Activated CD4-positive, alpha-beta T cell treated with anti-CD3 and anti-CD28 coated beads for 4 hours (primary cell): ENCODE measurements around the gene KIAA1549.

Experiments used
- DNase-seq, 2 donors: peaks; one replicate each; pipeline ENCODE4 v3.0.0-alpha.2; 2020

The KIAA1549 gene

GRCh38 chr7:138903186-138903820, 77.9 kb downstream of the KIAA1549 start:
- peak; percentile 61 to 70 for DNase-seq

- DNase-seq = peak in 1 of 2 donors; percentile 22
These were observed 79.0 kb downstream of the KIAA1549 start for GRCh38 chr7:138902161-138902560.

DNA sequence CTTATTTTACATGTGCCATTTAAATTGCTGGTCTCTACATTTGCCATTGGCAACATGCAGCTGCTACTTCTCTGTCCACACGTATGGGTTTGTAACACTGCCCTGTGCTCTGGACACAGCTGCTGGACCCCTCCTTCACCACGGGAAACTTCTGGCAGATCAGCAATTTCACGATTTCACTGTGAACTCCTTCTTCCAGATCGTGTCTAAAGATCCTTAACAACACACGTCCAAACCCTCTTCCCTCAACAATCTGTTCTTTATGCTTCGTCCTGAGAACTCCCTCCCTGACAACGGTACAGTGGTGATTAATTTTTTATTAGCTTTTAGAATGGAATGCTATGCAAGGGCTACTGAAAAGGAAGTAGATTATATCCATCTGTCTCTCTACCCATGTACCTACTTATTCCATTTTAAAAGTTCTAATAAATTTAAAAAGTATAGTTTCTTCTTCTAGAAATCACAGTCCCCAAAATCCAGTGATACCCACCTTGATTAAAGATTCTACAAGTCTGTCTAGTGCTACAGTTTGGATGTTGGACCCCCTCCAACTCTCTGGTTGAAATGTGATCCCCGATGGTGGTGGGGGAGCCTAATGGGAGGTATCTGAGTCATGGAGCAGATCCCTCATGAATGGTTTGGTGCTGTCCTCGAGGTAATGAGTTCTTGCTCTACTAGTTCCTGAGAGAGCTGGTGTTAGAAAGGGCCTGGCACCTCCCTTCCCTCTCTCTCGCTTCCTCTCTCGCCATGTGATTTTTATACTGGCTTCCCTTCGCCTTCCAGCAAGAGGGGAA, 81.0 kb downstream of the KIAA1549 start:
- no peak for DNase-seq

- DNase-seq = no peak
These were observed 82.4 kb downstream of the KIAA1549 start for GRCh38 chr7:138898802-138899201.

DNA sequence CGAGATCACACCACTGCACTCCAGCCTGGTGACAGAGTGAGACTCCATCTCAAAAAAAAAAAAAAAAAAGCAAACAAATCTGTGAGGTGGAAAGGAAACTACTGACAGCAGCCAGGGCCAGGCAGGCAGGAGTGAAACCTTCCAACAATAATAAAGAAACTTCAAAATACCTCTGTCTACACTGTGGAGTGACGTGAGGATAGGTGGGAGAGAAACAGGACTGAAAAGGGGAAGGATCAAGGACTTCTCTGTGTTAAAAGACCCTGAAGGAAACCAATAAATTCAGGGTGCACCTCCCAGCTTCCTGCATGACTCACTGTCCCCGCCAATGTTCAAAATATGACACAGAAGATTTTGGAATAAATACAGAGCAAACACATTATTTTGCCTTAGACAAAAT, 82.9 kb downstream of the KIAA1549 start:
- peak; percentile 14 to 28 for DNase-seq

DNA sequence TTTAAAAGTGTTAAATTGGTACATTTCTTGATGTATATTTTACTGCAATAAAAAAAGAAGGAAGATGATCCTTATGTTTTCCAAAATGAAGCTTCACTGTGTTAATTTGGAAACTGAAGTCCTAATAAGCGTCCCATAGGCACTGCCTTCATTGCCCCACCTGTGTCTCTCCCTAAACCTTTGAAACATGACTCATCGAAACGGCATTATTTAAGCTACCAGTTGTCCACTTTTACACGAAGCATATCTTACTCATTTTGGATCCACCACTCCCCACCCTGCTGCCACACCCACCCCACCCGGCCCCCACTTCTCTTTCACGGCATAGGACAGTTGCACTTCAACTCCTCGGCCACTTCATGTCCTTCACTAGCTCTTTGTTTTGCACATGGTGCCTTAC, 85.5 kb downstream of the KIAA1549 start:
- no peak for DNase-seq

DNA sequence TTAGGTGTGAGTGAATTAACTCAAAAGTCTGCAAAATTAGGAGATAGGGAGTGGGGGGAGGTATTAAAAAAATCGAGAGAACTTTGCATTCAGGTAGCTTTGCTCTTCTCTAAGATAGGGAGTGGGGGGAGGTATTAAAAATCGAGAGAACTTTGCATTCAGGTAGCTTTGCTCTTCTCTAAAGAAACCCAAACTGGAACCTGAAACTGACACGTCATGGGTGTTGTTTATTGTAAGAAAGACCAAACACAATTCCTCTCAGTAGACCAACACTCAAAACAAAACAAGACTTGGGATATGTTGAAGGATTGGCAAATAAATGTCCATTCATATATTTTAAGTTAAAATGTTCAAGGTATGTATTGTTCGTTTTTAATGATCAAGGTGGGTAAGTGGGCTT, 87.9 kb downstream of the KIAA1549 start:
- DNase-seq = no peak

- no peak for DNase-seq
These were observed 88.4 kb downstream of the KIAA1549 start for GRCh38 chr7:138892812-138893211.

DNA sequence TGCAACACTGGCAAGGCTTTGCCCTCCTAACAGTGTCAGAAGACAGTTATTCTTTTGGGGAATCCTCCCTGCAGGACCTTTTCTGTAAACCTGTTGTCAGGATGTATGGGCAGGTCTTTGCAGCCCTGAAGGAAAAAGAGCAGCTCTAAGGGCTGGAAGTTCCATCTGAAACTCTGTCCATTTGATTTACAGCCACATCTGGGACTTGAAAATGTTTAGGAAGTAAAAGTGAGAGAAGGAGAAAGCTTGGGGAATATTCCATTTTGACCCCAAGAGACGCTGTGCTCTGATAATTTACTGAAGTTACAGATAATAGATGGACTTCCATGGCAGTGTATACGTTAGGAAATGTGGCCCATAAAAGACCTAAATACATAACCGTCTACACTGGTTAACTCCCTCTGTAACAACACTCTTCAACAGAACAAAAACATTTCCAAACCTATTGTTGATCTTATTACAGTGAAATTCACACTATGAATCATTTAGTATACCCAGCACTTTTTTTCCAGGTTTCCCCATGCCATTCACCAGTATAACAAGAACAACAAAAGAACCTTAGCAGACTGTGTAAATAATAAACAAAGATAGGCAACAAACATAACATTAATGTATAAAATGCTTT, 89.1 kb downstream of the KIAA1549 start:
- DNase-seq = no peak

GRCh38 chr7:138891446-138891810, 89.8 kb downstream of the KIAA1549 start:
- no peak for DNase-seq

DNA sequence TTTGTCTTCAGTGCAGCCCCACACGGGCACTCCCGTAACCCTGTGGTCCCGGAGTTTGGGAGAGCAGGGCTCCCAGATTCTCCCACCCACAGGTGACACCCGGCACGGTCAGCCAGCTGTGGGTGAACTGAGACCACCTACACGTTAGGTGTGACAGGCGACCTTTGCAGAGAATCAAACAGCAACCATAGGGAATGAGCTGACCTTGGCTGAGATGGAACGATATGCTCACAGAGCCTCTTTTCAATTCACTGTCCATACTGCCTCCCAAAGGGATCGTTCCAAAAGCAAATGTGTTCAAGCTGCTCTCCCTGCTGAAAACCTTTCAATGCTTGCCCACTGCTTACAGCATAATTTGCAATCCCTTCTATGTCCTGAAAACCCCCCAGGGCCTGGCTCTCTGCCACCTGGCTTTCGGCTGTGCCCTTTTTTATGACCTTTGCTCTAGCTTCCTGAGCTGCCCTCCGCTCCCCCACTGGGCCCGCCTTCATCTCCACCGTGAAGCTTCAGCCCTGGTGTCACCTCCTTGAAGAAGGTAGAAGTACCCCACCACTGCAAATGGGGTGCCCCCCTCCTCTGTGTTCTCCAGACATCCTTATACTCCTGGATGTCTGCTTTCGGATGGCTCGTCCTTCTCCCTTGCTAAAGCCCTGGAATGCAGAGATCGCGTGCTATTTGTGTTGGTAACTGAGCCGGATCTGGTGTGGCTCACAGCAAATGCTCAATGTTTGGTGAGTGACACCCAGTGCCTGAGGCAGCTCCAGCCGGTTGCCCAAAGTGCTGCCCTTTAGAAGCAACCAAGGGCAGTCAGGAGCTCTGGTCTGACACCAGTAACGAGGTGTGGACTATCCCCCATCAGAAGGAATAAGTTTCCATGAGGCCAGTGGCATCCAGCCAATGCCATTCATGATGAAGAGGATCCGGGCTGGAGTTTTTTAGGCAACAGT, 90.4 kb downstream of the KIAA1549 start:
- DNase-seq = no peak

- no peak for DNase-seq
These were observed 91.3 kb downstream of the KIAA1549 start for GRCh38 chr7:138889582-138890498.

- DNase-seq = no peak
These were observed 93.1 kb downstream of the KIAA1549 start for GRCh38 chr7:138887872-138888656.

GRCh38 chr7:138887085-138887710, 94.0 kb downstream of the KIAA1549 start:
- no peak for DNase-seq

GRCh38 chr7:138886501-138886917, 94.7 kb downstream of the KIAA1549 start:
- peak; percentile 38 to 73 for DNase-seq

GRCh38 chr7:138885383-138886147, 95.6 kb downstream of the KIAA1549 start:
- no peak for DNase-seq

- DNase-seq = no peak
These were observed 98.9 kb downstream of the KIAA1549 start for GRCh38 chr7:138882249-138882648.

GRCh38 chr7:138881579-138882188, 99.5 kb downstream of the KIAA1549 start:
- no peak for DNase-seq
